IMR-90 (cell line): Measurements from ENCODE around the gene TUBA1B. TPM values are rescaled to one million over a fixed set of nuclear protein-coding genes. Genes with fewer than 3 reads are reported as not detected.

Experiments
- ATAC-seq: fragments of 200-7000 bp; cut with Tn5 transposase; 2 replicates; pipeline ENCODE4 v1.9.1; 2020; ENCODE audit warnings: low read depth, mild to moderate bottlenecking, moderate library complexity
- BruUV-seq: library from RNA; stranded (reverse); fragments of 400-500 nt; replicated peaks from 2 replicates; lab custom pipeline; 2021; lab: Mats Ljungman, UMichigan
- CTCF ChIA-PET: fragments of 300-600 bp; formaldehyde crosslinking; extraction: SDS; loops from one replicate; lab custom pipeline; 2021; ENCODE audit warnings: antibody characterized with exemption; lab: Yijun Ruan, JAX
- POLR2A ChIA-PET: fragments of 300-600 bp; sonication (Branson Sonifier 250); formaldehyde crosslinking; loops from one replicate; lab custom pipeline; 2022; ENCODE audit warnings: antibody characterized with exemption; ENCODE audit not compliant: unreplicated experiment; lab: Charles Lee
- DNase-seq: peaks from one replicate; pipeline ENCODE4 v3.0.0; 2013
- H2AFZ ChIP-seq: replicated peaks from 2 replicates; pipeline ENCODE3; 2013; ENCODE audit warnings: low read length, mild to moderate bottlenecking; ENCODE audit not compliant: poor library complexity
- H2AK5ac ChIP-seq: 2 replicates; pipeline ENCODE4 v1.6.1; 2013; ENCODE audit warnings: low read depth, low read length, inconsistent platforms
- H2AK9ac ChIP-seq: replicated peaks from 2 replicates; pipeline ENCODE3; 2013; ENCODE audit warnings: mild to moderate bottlenecking, low read depth, low read length, moderate library complexity; ENCODE audit not compliant: poor library complexity
- H2BK120ac ChIP-seq: 2 replicates; pipeline ENCODE4 v1.6.1; 2013; ENCODE audit warnings: low read depth, low read length, inconsistent platforms
- H2BK15ac ChIP-seq: 3 replicates; pipeline ENCODE4 v1.6.1; 2013; ENCODE audit warnings: low read depth, low read length, inconsistent platforms
- H2BK20ac ChIP-seq: 2 replicates; pipeline ENCODE4 v1.6.1; 2013; ENCODE audit warnings: low read depth, mild to moderate bottlenecking, inconsistent platforms, low read length, moderate library complexity
- H2BK5ac ChIP-seq: 2 replicates; pipeline ENCODE4 v1.6.1; 2013; ENCODE audit warnings: mild to moderate bottlenecking, low read depth, low read length, inconsistent platforms; ENCODE audit not compliant: poor library complexity, severe bottlenecking
- H3K14ac ChIP-seq: replicated peaks from 2 replicates; pipeline ENCODE4 v1.6.1; 2013; ENCODE audit warnings: low read depth, low read length, inconsistent platforms
- H3K18ac ChIP-seq: 2 replicates; pipeline ENCODE4 v1.6.1; 2013; ENCODE audit warnings: low read depth, low read length, control low read depth
- H3K23ac ChIP-seq: 2 replicates; pipeline ENCODE4 v1.6.1; 2013; ENCODE audit warnings: low read depth, low read length, inconsistent platforms
- H3K27ac ChIP-seq: 2 replicates; pipeline ENCODE4 v1.5.1; 2013; ENCODE audit warnings: mild to moderate bottlenecking, control low read depth, low read length; ENCODE audit not compliant: insufficient read depth
- H3K27me3 ChIP-seq: 2 replicates; pipeline ENCODE4 v1.6.1; 2013; ENCODE audit warnings: low read length; ENCODE audit not compliant: control insufficient read depth, insufficient read depth
- H3K36me3 ChIP-seq: 2 replicates; pipeline ENCODE4 v1.6.1; 2013; ENCODE audit warnings: low read length, mixed read lengths; ENCODE audit not compliant: control insufficient read depth, insufficient read depth
- H3K4ac ChIP-seq: 2 replicates; pipeline ENCODE4 v1.6.1; 2013; ENCODE audit warnings: low read depth, low read length, inconsistent platforms
- H3K4me1 ChIP-seq: 2 replicates; pipeline ENCODE4 v1.6.1; 2013; ENCODE audit warnings: low read length, mixed read lengths; ENCODE audit not compliant: control insufficient read depth, insufficient read depth
- H3K4me2 ChIP-seq: 2 replicates; pipeline ENCODE4 v1.6.1; 2013; ENCODE audit warnings: low read depth, mild to moderate bottlenecking, control low read depth, low read length, moderate library complexity
- H3K4me3 ChIP-seq: 2 replicates; pipeline ENCODE4 v1.5.1; 2013; ENCODE audit warnings: low read depth, mild to moderate bottlenecking, control low read depth, low read length, moderate library complexity; ENCODE audit not compliant: insufficient read depth
- H3K56ac ChIP-seq: 2 replicates; pipeline ENCODE4 v1.6.1; 2013; ENCODE audit warnings: low read length, inconsistent platforms; ENCODE audit not compliant: insufficient read depth; ENCODE audit errors: extremely low read depth
- H3K79me1 ChIP-seq, 2 experiments: 2 replicates each; pipeline ENCODE4 v1.6.1; 2013; ENCODE audit warnings: low read length in 2 of 2, inconsistent platforms in 1 of 2, low read depth in 1 of 2
- H3K9ac ChIP-seq: 2 replicates; pipeline ENCODE4 v1.6.1; 2013; ENCODE audit warnings: low read depth, low read length, control low read depth
- H3K9me1 ChIP-seq: 2 replicates; pipeline ENCODE4 v1.6.1; 2013; ENCODE audit warnings: low read length, inconsistent platforms; ENCODE audit not compliant: insufficient read depth
- H3K9me3 ChIP-seq: 2 replicates; pipeline ENCODE4 v1.6.1; 2013; ENCODE audit warnings: low read length; ENCODE audit not compliant: control insufficient read depth, insufficient read depth
- H4K20me1 ChIP-seq: 2 replicates; pipeline ENCODE4 v1.6.1; 2013; ENCODE audit warnings: low read length, inconsistent platforms; ENCODE audit not compliant: insufficient read depth
- H4K5ac ChIP-seq: 2 replicates; pipeline ENCODE4 v1.6.1; 2013; ENCODE audit warnings: mild to moderate bottlenecking, low read depth, low read length, control low read depth
- H4K8ac ChIP-seq, 2 experiments: 2 replicates each; pipeline ENCODE4 v1.6.1; 2013; ENCODE audit warnings: low read depth in 2 of 2, low read length in 2 of 2, control low read depth in 1 of 2, inconsistent platforms in 1 of 2
- H4K91ac ChIP-seq: 2 replicates; pipeline ENCODE4 v1.6.1; 2013; ENCODE audit warnings: low read depth, low read length, inconsistent platforms; ENCODE audit not compliant: insufficient read depth
- BHLHE40 ChIP-seq: fragments of 150-350 bp; IDR thresholded peaks from 2 replicates; pipeline ENCODE4 v1.6.1; 2016; ENCODE audit warnings: mild to moderate bottlenecking, low read depth, low read length
- CEBPB ChIP-seq: IDR thresholded peaks from 2 replicates; pipeline ENCODE4 v1.6.1; 2012; ENCODE audit warnings: low read depth, low read length, improper control_type of control experiment
- CHD1 ChIP-seq: IDR thresholded peaks from 2 replicates; pipeline ENCODE4 v1.6.1; 2012; ENCODE audit warnings: low read depth, low read length, improper control_type of control experiment
- ELK1 ChIP-seq: fragments of 150-350 bp; IDR thresholded peaks from 2 replicates; pipeline ENCODE4 v1.6.1; 2016; ENCODE audit warnings: low read depth, mild to moderate bottlenecking, low read length, moderate library complexity, borderline replicate concordance
- FOS ChIP-seq: fragments of 150-350 bp; IDR thresholded peaks from 2 replicates; pipeline ENCODE4 v1.6.1; 2016; ENCODE audit warnings: low read depth, low read length
- MAFK ChIP-seq: IDR thresholded peaks from 2 replicates; pipeline ENCODE4 v1.6.1; 2012; ENCODE audit warnings: low read depth, low read length, improper control_type of control experiment
- NFE2L2 ChIP-seq: fragments of 150-350 bp; IDR thresholded peaks from 2 replicates; pipeline ENCODE4 v1.6.1; 2016; ENCODE audit warnings: low read depth, mild to moderate bottlenecking, low read length
- POLR2A ChIP-seq: IDR thresholded peaks from 2 replicates; pipeline ENCODE4 v1.6.1; 2012; ENCODE audit warnings: mild to moderate bottlenecking, low read depth, low read length
- RCOR1 ChIP-seq: IDR thresholded peaks from 2 replicates; pipeline ENCODE4 v1.6.1; 2012; ENCODE audit warnings: mild to moderate bottlenecking, low read length, improper control_type of control experiment; ENCODE audit not compliant: insufficient replicate concordance
- RFX5 ChIP-seq: IDR thresholded peaks from 2 replicates; pipeline ENCODE4 v1.8.0; 2012; ENCODE audit warnings: low read depth, mild to moderate bottlenecking, low read length, moderate library complexity
- SMC3 ChIP-seq: fragments of 150-350 bp; IDR thresholded peaks from 2 replicates; pipeline ENCODE4 v1.6.1; 2016; ENCODE audit warnings: low read depth, mild to moderate bottlenecking, antibody characterized with exemption, low read length, moderate library complexity
- WGBS, 2 experiments: methylation state at CpG; one replicate each; pipeline versions ENCODE4 v1.1.5 to v1.1.7; 2013; ENCODE audit warnings: missing lambda C conversion rate in 2 of 2; ENCODE audit not compliant: insufficient read length in 1 of 2; ENCODE audit errors: extremely low coverage in 2 of 2; 5-methylcytosine and 5-hydroxymethylcytosine counted together
- dilution Hi-C: fragments of 300-500 bp; cut with HindIII; formaldehyde crosslinking; loops from one replicate; pipeline ENCODE4 v1.14.3; 2018; ENCODE audit warnings: low sequenced_read_pairs; ENCODE audit not compliant: unreplicated experiment
- in situ Hi-C: fragments of 300-500 bp; cut with MboI; formaldehyde crosslinking; loops from 3 replicates; pipeline ENCODE4 v1.14.3; 2019; ENCODE audit warnings: low sequenced_read_pairs, inconsistent platforms, mixed read lengths
- intact Hi-C: fragments of 100-400 bp; cut with micrococcal nuclease; formaldehyde crosslinking; loops from 2 replicates; pipeline ENCODE4 v1.10.0; 2022
- polyA plus RNA-seq, 3 experiments: library from polyadenylated mRNA; depleted of rRNA; stranded (reverse); fragments of >200 nt; gene quantifications; 2 replicates each; pipeline ENCODE4 v1.2.3, GENCODE V29; 2012; ENCODE audit warnings: low replicate concordance in 1 of 3
- total RNA-seq: library from RNA; depleted of rRNA; stranded (reverse); fragments of >200 nt; gene quantifications from 2 replicates; pipeline ENCODE4 v1.2.3, GENCODE V29; 2012

TUBA1B gene
- total and polyA plus RNA-seq, 2 of the 4 experiments (the other 2 are of a cell fraction), result 4,221 to 5,195 TPM

- no peak overlapping the region for H2AK5ac ChIP-seq
- no peak overlapping the region for H3K4me3 ChIP-seq
- H3K27ac ChIP-seq, result no peak overlapping the region
- TF ChIP-seq NFE2L2, result no peak
- no peak for TF ChIP-seq FOS
- TF ChIP-seq RCOR1, result no peak
- no peak for TF ChIP-seq CEBPB
- TF ChIP-seq BHLHE40, result no peak
- TF ChIP-seq POLR2A, result no peak
- TF ChIP-seq RFX5, result no peak
- no peak for TF ChIP-seq SMC3
- TF ChIP-seq ELK1, result no peak
- TF ChIP-seq CHD1, result no peak
- TF ChIP-seq MAFK, result no peak
- peaks cover 55% of the 10 kb centered on the region for H3K36me3 ChIP-seq
- BruUV-seq, result no TSS peak
- H2BK5ac ChIP-seq, result no peak overlapping the region
- no peak overlapping the region for H4K5ac ChIP-seq
- no peak overlapping the region for H3K18ac ChIP-seq
- peaks cover 13% of the 10 kb centered on the region in 2 experiments for H3K79me1 ChIP-seq
- H3K9ac ChIP-seq, result no peak overlapping the region
- DNase-seq (no peak), ATAC-seq (no peak)
- dilution Hi-C loops, result no loop called here
- peaks cover 2% of the 10 kb centered on the region; the same call in 1 of the 2 replicates for H3K4me1 ChIP-seq
- H3K27me3 ChIP-seq, result peaks cover 12% of the 10 kb centered on the region; the same call in 1 of the 2 replicates
- H3K14ac ChIP-seq, result no peak overlapping the region
- H3K56ac ChIP-seq, result no peak overlapping the region
- no peak overlapping the region for H3K4ac ChIP-seq
- H3K9me3 ChIP-seq, result no peaks in the 10 kb centered on the region
- H2BK120ac ChIP-seq, result no peak overlapping the region
- CTCF ChIA-PET, result interaction anchor here (0.6 to 0.7 kb wide), 2 partner anchors 10 to 18 kb away, joined by 3 read pairs; no protein-coding TSS in a partner anchor
- no peak overlapping the region for H4K8ac ChIP-seq
- no peak overlapping the region for H2BK15ac ChIP-seq
- no peak overlapping the region for H2AFZ ChIP-seq
- POLR2A ChIA-PET, result interaction anchor here (1.1 kb wide), 1 partner anchor 12 kb away, joined by 4 read pairs; the partner anchor contains the start of gene LMBR1L
- intact Hi-C loops, result no loop called here
- H2BK20ac ChIP-seq, result no peak overlapping the region
- H4K20me1 ChIP-seq, result peaks cover 16% of the 10 kb centered on the region
- H3K23ac ChIP-seq, result no peak overlapping the region
- H2AK9ac ChIP-seq, result no peak overlapping the region
- 86 to 100% methylated on average over 1 of the region's 2 CpGs for WGBS, 2 experiments
- H4K91ac ChIP-seq, result no peak overlapping the region
- no peaks in the 10 kb centered on the region; the same call in 1 of the 2 replicates for H3K9me1 ChIP-seq
- no peak overlapping the region for H3K4me2 ChIP-seq
- in situ Hi-C loops, result no loop called here
Observed at GRCh38 chr12:49098703-49099102, 32.5 kb downstream of the TUBA1B start.
